PFSK-1 (cell line): Measurements from ENCODE around the gene FGR.

Experiments
- FOXP2 ChIP-seq: optimal IDR thresholded peaks from 2 replicates; pipeline ENCODE3; 2011; ENCODE audit warnings: borderline replicate concordance, control low read depth, inconsistent platforms; ENCODE audit not compliant: insufficient read depth; ENCODE audit errors: extremely low read length, extremely low read depth
- POLR2AphosphoS5 ChIP-seq: IDR thresholded peaks from 2 replicates; pipeline ENCODE4 v1.6.1; 2012; ENCODE audit warnings: low read depth, mild to moderate bottlenecking, control low read depth, low read length, moderate library complexity
- SIN3A ChIP-seq: IDR thresholded peaks from 2 replicates; pipeline ENCODE4 v1.6.1; 2012; ENCODE audit warnings: mild to moderate bottlenecking, low read length, moderate library complexity, borderline replicate concordance; ENCODE audit not compliant: insufficient read depth
- TAF1 ChIP-seq: IDR thresholded peaks from 2 replicates; pipeline ENCODE4 v1.6.1; 2012; ENCODE audit warnings: low read length, control low read depth, borderline replicate concordance; ENCODE audit not compliant: insufficient read depth
- TF ChIP-seq, protein P1 (sequence below), 2 experiments: IDR thresholded peaks; 2 replicates each; pipeline versions ENCODE4 v1.6.1 to v1.8.0; 2011 to 2012; ENCODE audit warnings: low read depth in 2 of 2, low read length in 2 of 2, control low read depth in 1 of 2, inconsistent platforms in 1 of 2, mild to moderate bottlenecking in 1 of 2, moderate library complexity in 1 of 2; ENCODE audit not compliant: insufficient read depth in 1 of 2

Gene FGR

GRCh38 chr1:27572679-27573426, 62.1 kb downstream of the FGR start:
- TF ChIP-seq FOXP2 (no peak), SIN3A (no peak), POLR2AphosphoS5 (no peak), TAF1 (no peak)
- TF ChIP-seq, protein P1, sequence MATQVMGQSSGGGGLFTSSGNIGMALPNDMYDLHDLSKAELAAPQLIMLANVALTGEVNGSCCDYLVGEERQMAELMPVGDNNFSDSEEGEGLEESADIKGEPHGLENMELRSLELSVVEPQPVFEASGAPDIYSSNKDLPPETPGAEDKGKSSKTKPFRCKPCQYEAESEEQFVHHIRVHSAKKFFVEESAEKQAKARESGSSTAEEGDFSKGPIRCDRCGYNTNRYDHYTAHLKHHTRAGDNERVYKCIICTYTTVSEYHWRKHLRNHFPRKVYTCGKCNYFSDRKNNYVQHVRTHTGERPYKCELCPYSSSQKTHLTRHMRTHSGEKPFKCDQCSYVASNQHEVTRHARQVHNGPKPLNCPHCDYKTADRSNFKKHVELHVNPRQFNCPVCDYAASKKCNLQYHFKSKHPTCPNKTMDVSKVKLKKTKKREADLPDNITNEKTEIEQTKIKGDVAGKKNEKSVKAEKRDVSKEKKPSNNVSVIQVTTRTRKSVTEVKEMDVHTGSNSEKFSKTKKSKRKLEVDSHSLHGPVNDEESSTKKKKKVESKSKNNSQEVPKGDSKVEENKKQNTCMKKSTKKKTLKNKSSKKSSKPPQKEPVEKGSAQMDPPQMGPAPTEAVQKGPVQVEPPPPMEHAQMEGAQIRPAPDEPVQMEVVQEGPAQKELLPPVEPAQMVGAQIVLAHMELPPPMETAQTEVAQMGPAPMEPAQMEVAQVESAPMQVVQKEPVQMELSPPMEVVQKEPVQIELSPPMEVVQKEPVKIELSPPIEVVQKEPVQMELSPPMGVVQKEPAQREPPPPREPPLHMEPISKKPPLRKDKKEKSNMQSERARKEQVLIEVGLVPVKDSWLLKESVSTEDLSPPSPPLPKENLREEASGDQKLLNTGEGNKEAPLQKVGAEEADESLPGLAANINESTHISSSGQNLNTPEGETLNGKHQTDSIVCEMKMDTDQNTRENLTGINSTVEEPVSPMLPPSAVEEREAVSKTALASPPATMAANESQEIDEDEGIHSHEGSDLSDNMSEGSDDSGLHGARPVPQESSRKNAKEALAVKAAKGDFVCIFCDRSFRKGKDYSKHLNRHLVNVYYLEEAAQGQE (IDR thresholded peaks at IDR 0.05; ENCODE audit: insufficient read depth in 1 of 2, low read depth in 2 of 2, low read length in 2 of 2), result no peak

GRCh38 chr1:27572019-27572678, 62.8 kb downstream of the FGR start:
- TF ChIP-seq TAF1 (no peak), FOXP2 (no peak), POLR2AphosphoS5 (no peak), SIN3A (no peak)
- TF ChIP-seq, protein P1 (IDR thresholded peaks at IDR 0.05; ENCODE audit: insufficient read depth in 1 of 2, low read depth in 2 of 2, low read length in 2 of 2), result no peak

DNA sequence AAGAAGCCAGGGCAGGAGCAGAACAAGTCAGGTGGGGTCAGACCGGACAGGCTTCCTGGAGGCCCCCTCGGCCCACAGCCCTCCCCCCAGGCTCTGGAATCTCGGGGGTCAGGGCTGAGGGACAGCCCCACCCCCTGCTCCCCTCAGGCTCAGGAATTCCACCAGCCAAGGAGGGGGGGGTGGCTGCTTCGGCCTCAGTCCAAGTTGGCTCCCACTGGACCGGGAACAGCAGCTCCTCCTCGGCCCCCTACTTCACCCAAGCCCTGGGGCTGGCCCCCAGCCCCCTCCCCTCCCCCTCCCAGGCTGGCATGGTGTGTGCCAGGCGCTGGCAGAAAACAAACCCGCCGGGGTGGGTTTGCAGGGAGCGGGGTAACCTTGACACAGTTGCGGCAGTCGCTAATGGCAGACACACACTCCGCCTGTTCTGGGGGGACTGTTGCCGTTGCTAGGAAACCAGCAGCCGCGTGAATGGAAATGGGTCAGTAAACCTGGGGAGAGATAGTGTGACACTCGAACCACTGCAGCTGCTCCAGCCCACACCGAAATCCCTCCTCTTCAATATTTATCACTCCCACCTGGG, 63.5 kb downstream of the FGR start:
- TF ChIP-seq POLR2AphosphoS5 (no peak), TAF1 (no peak), SIN3A (no peak), FOXP2 (no peak)
- TF ChIP-seq, protein P1 (IDR thresholded peaks at IDR 0.05; ENCODE audit: insufficient read depth in 1 of 2, low read depth in 2 of 2, low read length in 2 of 2), result no peak

DNA sequence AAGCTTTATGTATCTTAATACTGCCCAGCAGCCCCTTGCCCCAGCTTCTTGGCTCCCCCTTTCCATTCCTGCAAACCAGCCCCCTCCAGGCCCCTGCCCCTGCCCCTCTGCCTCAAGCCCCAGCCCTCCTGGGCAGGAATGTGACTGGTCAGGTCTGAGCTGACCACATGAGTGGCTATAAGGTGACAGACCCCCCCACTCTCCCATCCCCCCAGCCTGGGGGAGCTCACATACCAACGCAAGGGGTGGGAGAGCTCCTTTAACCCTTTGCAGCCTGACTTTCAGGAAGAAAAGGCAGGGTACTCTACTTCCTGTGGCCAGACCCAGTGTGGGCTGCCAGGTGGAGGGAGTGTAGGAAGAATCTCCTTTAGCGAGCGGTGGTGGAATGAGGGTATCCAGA, 64.2 kb downstream of the FGR start:
- TF ChIP-seq, protein P1 (IDR thresholded peaks at IDR 0.05; ENCODE audit: insufficient read depth in 1 of 2, low read depth in 2 of 2, low read length in 2 of 2), result no peak
- TF ChIP-seq TAF1, result no peak
